ENCODE measurements around the gene PDLIM1.

DNA sequence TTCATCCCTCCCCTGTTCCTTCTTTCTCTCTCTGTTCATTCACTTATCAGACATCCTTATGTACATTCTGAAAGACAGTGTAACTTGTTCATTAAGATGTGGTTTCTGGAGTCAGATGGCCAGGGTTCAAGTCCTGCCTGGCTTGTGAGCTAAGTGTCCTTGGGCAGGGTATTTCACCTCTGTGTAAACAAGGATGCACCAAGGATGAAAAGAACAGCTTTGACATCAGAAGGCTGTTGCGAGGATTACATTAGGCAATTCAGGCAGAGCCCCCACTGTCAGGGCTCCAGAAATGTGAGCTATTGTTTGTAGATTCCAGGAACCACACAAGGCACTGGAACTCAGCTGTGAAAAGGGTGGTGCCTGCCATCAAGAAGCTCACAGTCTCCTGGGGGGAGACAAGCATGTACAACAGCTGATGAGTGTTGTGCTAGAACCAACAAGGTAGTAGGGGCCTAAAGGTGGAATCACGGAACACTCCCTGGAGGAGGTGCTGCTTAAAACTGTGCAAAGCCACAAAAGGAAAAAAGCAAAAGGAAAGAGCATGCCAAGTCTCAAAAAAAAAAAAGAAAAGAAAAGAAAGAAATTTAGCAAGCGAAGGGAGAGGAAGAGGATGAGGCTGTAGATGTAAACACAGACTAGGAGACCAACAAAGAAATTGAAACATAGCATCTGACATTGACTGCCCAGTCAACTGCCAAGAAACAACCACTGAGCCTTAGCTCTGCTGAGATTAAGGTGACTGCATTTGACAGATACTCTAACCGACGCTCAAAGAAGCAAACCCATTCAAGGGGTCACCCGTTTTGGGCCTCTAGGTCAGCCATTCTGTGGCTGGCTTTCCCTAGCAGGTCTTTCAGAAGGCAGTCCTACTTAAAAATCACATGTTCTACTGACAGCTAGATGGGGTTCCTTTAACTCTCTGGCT lies 12.5 kb downstream of the PDLIM1 start:
- TF ChIP-seq, protein P1, sequence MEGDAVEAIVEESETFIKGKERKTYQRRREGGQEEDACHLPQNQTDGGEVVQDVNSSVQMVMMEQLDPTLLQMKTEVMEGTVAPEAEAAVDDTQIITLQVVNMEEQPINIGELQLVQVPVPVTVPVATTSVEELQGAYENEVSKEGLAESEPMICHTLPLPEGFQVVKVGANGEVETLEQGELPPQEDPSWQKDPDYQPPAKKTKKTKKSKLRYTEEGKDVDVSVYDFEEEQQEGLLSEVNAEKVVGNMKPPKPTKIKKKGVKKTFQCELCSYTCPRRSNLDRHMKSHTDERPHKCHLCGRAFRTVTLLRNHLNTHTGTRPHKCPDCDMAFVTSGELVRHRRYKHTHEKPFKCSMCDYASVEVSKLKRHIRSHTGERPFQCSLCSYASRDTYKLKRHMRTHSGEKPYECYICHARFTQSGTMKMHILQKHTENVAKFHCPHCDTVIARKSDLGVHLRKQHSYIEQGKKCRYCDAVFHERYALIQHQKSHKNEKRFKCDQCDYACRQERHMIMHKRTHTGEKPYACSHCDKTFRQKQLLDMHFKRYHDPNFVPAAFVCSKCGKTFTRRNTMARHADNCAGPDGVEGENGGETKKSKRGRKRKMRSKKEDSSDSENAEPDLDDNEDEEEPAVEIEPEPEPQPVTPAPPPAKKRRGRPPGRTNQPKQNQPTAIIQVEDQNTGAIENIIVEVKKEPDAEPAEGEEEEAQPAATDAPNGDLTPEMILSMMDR (IDR thresholded peaks at IDR 0.05 in 2 of 3, conservative IDR thresholded peaks at IDR 0.05 in 1 of 3; ENCODE audit: control insufficient read depth in 2 of 3, extremely low read depth in 1 of 3, insufficient read depth in 1 of 3, low read depth in 3 of 3, low read length in 3 of 3) = no peak
- TF ChIP-seq EZH2 (IDR thresholded peaks at IDR 0.05; ENCODE audit: borderline replicate concordance, control insufficient read depth, low read depth, low read length) (no peak), NFYB (IDR thresholded peaks at IDR 0.05; ENCODE audit: insufficient read depth, low read depth, low read length) (no peak), FOXM1 (IDR thresholded peaks at IDR 0.05; ENCODE audit: low read depth, low read length) (no peak)
- TF ChIP-seq, protein P2, sequence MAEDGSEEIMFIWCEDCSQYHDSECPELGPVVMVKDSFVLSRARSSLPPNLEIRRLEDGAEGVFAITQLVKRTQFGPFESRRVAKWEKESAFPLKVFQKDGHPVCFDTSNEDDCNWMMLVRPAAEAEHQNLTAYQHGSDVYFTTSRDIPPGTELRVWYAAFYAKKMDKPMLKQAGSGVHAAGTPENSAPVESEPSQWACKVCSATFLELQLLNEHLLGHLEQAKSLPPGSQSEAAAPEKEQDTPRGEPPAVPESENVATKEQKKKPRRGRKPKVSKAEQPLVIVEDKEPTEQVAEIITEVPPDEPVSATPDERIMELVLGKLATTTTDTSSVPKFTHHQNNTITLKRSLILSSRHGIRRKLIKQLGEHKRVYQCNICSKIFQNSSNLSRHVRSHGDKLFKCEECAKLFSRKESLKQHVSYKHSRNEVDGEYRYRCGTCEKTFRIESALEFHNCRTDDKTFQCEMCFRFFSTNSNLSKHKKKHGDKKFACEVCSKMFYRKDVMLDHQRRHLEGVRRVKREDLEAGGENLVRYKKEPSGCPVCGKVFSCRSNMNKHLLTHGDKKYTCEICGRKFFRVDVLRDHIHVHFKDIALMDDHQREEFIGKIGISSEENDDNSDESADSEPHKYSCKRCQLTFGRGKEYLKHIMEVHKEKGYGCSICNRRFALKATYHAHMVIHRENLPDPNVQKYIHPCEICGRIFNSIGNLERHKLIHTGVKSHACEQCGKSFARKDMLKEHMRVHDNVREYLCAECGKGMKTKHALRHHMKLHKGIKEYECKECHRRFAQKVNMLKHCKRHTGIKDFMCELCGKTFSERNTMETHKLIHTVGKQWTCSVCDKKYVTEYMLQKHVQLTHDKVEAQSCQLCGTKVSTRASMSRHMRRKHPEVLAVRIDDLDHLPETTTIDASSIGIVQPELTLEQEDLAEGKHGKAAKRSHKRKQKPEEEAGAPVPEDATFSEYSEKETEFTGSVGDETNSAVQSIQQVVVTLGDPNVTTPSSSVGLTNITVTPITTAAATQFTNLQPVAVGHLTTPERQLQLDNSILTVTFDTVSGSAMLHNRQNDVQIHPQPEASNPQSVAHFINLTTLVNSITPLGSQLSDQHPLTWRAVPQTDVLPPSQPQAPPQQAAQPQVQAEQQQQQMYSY (CRISPR knock-in tag; IDR thresholded peaks at IDR 0.05) = no peak

Data from GM12878 (cell line).